HG03354 (cell line): Measurements from ENCODE around the gene CHAF1B.

Experiments
- ATAC-seq: cut with Tn5 transposase; IDR thresholded peaks from one replicate; pipeline ENCODE4 v1.9.1; 2021; ENCODE audit warnings: mild to moderate bottlenecking; ENCODE audit not compliant: unreplicated experiment, poor library complexity, severe bottlenecking

CHAF1B gene

DNA sequence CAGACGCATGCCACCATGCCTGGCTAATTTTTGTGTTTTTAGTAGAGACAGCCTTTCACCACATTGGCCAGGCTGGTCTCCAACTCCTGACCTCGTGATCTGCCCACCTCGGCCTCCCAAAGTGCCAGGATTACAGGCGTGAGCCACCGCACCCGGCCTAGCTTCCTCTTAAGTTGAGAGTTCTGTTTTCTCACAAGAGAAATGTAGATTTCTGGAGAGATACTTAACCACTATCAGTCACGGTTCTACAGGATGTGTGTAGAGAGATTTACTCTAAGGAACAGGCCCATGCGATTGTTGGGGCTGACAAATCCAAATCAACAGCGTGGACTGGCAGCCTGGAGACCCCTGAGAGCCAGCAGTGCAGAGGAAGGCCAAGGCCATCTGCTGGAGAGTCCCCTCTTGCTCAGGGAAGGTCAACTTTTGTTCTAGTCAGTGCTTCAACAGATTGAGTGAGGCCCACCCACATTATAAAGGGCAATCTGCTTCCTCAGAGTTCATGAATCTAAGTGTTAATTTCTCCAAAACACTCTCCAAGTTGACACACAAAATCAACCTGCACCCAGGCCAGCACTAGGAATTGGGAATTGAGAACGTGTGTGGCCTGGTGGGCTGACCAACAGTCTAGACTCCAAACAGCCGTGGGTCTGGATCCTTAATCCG, 38.7 kb downstream of the CHAF1B start:
- ATAC-seq = no peak

DNA sequence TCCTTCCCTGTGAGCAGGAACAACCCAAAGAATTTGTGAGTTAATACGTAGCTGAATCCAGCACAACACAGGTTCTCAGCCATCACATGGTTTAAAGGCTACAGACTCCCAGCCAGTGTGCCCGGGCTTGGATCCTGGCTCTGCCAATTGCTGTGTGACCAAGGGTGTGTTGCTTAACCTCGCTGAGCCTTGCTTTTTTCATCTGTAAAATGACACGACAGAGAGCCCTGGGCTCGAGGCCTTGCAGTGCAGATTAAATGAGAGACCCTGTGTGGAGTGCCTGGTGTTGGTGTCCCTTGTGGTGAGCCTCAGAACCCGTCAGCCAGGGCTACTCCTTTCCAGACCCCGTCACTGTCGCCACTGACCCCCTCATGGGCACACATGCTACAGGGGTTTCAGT, 39.4 kb downstream of the CHAF1B start:
- no peak for ATAC-seq

DNA sequence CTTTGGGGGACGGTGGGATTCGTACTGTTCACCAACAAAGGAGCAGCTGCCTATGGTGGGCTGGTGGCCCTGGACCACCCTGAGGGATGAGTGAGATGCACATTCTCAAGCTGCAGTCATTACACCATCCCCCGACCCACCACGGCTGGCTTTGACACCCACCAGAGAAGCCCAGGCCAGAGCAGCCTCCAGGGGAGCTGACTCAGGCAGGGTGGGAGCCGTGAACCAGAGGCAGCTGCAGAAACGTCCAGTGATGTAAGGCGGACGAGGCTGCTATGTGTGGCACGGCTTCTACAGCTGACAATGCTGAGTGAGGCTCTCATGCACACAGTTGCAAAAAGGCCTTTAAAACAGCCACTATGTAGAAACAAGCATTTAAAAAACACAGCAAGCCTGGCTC, 40.1 kb downstream of the CHAF1B start:
- ATAC-seq = no peak

DNA sequence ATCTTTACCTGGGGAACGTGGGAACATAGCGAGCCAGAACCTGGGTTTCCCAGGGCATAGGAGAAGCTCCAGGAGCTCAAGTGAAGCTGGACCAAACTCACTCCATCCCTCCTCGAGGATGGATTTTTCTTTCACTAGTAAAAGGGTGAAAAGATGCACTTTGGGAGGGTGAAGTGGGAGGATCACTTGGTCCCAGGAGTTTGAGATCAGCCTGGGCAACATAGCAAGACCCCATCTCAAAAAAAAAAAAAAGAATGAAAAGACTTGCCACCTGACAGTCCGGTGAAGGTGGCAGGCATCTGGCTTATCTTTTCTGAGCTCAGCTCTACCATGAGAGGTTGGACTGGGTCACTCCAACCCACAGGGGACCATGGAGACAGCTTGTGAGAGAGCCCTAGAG, 42.3 kb downstream of the CHAF1B start:
- ATAC-seq = no peak

DNA sequence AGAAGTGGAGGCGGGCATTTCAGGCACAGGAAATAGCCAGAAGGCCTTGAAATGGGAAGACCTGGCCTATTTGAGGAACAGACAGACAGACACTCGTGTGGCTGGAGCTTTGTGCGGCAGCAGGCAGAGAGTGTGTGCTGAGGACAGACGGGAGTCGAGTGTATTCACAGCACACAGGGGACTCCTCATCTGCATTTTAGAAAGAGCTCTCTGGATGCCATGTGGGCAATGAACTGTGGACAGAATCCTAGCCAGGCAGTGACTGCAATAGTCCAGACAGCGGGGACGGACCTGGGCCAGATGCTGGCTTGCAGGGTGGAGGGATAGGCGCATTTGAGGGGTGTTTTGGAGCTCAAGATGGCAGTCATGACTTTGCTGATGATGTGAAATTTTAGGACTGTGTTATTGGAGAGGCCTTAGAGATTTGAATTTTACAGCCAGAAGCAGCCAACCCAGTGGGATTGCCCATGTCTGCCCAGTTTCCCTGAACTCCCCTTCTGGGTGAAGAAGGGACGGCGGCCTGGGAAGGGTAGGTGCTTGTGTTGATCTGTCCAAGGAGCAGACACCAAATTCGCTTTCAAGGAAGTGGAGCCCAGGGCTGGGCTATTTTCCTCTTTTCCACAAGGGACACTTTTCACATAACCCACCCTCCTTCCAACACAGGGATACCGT, 43.7 kb downstream of the CHAF1B start:
- ATAC-seq = no peak

DNA sequence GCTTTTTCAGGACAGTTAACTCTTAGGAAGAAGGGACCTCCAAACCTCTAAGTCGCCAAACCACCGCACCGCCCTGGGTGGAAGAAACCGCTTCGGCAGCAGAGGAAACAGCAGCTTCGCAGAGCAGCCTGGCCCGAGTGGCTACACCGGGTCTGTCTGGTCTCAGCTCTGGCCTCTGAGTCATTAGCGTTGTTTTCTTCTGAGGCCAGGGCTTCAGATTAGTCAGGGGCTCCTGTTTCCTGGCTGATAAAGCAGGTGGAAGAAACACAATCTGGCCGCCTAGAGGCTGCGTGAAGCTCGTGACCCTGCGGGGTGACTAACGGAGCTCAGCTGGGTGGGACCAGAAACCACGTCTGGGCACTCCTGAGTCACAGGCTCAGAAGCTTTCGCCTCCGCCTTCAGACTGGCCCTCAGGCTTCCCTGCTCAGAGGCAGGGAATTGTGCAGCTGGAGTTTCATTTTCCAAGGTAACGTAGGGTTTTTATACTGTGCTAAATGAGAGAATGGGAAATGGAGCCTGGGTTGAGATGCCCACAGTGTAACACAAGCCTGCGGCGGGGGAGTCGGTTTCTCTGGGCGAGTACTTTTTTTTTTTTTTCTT, 44.9 kb downstream of the CHAF1B start:
- peak; percentile 93 for ATAC-seq

DNA sequence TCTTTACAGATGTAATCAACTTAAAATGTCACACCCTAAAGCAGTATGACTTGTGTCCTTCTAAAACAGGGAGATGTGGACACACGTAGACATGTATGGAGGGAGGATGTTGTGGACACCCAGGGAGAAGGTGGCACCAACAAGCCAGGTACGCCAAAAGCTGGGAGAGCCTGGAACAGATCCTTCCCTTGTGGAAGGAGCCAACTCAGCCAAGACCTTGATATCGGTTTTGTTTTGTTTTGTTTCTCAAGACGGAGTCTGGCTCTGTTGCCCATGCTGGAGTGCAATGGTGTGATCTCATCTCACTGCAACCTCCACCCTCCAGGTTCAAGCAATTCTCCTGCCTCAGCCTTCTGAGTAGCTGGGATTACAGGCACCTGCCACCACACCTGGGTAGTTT, 45.6 kb downstream of the CHAF1B start:
- ATAC-seq = no peak

DNA sequence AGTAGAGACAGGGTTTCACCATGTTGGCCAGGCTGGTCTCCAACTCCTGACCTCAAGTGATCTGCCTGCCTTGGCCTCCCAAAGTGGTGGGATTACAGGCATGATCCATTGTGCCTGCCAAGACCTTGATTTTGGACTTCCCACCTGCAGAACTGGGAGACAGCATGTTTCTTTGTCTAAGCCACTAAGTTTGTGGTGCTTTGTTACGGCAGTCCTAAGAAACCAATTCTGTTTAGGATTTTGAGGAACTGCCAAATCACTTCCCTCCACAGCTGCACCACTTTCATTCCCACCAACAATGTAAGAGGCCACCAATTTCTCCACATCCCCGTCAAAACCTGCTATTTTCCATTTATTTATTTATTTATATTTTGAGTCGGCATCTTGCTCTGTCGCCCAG, 46.1 kb downstream of the CHAF1B start:
- no peak for ATAC-seq

DNA sequence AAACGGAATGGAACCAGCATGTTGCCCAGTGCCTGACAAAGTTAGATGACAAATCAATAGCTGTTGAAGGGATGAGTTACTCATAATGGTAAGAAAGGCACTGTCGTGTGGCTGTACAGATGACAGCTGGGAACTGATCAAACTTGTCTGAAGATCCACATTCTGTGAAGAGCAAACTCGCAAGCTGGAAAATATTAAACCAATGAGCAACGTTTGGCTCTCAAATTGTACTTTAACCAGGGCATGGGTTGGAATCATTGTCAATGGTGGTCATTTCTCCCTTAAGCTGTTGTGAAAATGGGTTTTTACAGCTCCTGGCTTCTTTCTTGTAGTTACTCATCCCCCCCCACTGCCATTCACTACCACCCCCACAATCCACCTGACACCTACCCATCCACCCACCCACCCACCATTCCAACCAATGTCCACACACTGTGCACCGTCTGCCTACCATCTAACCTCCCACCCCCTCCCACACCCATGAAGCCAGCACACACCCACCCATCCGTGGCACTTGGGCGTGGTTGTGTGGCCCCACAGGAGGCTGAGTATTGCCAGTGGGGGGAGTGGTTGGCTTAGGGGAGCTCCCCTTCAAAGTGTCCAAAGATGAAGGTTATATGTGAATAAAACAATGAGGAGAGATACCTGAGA, 48.0 kb downstream of the CHAF1B start:
- ATAC-seq = no peak

DNA sequence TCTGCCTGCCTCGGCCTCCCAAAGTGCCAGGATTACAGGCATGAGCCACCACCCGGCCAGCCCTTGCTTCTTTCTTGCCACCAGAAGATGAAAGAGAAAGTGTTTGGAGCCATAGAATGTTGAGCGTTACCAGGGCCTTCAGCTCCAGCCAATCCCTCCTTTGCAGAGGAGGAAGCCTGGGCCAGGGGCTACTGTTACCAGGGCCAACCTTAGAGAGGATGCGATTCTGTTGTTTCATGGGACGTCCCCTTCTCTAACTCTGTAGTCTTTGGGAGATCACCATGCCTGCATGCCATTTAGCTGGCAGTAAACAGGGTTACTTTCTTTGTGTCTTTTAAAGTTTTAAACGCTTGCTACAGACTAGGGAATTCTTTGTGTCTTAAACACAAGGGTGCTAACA, 49.0 kb downstream of the CHAF1B start:
- no peak for ATAC-seq

DNA sequence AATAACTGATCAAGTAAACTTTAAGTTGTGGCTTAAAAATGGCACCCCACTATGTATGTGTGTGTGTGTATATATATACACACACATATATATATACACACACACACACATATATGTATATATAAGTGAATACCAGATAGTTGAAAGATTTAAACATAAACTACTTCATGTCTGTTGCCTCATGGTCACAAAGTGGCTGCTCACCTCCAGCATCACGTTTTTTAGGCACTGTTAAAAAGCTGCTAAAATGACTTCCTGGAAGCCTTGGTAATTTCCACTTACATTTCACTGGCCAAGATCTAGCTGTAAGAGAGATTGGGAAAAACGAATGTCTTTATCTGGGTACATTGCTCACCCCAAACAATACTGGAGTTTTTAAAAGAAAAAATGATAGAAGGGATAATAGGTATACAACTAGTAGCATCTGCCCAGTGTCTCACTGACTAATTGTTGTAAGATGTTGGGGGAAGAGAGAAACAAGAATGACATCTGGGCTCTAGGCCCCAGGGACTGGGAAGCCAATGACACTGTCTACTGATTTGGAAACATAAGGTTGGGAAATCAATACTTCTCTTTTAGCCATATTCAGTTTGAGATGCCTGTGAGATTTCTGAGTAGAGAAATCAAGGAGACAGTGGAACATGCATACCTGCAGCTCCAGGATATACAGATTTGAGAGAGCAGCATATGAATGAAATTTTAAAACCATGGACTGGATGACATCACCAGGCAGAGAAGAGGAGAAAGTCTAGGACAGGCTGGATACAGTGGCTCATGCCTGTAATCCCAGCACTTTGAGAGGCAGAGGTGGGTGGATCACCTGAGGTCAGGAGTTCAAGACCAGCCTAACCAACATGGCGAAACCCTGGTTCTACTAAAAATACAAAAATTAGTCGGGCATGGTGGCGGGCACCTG, 51.9 kb downstream of the CHAF1B start:
- no peak for ATAC-seq

DNA sequence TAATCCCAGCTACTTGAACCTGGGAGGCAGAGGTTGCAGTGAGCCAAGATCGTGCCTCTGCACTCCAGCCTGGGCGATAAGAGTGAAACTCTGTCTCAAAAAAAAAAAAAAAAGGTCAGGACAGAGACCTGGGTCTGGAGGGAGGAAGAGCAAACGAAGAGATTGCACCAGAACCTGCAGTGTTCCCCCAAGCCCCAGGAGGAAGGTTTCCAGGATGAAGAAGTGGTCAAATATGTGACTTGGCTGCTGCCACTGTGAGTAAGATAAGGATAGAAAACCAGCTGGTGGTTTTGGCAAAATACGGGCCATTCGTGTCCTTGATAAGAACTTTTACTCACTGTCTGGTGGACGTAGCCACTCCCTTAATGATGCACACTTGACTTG, 52.5 kb downstream of the CHAF1B start:
- ATAC-seq = no peak

DNA sequence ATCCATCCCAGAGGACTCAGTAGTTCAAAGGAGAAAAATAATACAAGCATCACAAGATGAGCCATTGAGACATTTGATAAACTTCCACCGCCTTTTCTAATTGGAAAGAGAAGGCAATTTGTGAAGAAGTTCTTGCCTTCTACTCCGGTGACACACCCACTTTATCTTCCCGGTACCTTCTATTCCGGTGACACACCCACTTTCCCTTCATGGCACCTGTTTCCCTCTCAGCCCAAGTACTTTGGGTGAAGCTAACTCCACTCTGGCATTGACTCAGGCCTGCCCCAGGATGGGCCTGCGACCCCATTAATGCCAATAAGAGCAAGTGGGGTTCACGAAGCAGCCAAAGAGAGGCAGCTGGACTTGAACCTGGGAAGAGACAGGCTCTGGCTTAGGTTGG, 56.5 kb downstream of the CHAF1B start:
- no peak for ATAC-seq

DNA sequence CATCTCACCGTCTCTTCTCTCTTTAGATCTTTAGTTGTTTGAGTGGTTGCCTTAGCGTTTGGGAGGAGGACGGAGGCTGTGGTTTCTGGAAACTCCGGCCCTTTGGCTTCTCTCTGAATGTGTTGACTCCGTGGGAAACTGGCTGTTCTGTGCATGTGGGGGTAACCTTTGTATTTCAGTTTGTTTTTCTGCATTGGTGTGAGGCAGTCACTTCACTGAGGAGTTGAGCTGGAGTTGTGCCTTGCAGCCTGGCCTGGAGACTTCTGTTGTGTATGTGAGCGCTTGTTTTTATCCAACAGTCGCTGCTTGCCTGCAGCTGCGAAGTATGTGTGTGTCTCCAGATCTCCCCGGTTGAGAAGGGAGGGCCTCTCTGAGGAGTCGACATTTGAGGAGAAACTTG, 61.1 kb downstream of the CHAF1B start:
- ATAC-seq = no peak

DNA sequence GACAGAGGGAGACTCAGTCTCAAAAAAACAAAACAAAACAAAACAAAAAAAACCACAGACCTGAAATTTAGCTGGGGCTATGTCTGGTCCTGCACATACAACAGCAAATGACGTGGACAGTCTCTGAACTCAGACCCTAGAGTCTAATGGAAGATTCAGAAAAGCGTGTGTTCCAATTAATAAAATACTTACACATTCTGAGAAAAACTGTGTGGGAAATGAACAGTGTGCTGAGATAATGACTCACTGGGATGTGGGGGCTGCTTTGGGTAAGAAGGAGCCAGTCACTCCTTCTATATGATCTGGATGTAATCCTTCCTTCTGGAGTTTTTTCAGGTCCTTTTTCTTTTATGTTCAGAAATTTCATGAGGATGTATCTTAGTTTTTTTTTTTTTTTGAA, 65.3 kb downstream of the CHAF1B start:
- no peak for ATAC-seq

DNA sequence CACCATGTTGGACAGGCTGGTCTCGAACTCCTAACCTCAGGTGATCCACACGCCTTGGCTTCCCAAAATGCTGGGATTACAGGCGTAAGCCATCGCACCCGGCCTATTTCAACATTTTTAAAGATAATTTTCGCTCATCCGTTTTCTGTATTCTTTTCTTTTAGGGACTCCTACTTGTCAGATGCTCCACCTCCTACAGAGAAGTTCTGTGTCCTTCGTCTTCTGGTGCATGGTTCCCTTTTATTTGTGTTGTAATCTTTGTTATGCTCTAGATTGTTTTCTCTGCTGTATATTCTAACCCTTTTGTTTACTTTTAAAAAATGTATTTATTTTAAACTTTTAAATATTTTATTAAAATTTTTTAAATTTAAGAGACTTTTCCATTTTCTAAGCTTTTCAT, 66.3 kb downstream of the CHAF1B start:
- ATAC-seq = no peak

DNA sequence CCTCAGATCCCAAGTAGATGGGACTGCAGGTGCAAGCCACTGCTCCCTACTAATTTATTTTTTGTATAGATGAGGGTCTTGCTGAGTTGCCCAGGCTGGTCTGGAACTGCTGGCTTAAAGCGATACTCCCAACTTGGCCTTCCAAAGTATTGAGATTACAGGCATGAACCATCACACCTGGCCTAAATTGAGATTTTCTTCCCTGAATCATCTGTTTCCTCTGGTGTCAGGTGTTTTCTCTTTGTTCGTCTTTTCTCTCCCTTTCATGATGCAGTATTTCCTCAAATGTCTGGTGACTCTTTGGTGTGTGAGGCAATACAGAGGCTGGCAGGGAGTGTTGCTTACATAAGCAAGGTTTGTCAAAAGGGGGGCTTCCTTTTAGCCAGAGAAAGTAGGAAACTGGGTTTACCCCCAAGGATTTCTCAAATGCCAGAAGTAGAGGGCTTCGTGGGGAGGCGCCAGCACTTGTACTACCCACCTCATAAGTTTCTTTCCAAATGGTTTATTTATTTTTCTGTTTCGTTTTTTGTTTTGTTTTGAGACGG, 67.2 kb downstream of the CHAF1B start:
- no peak for ATAC-seq

DNA sequence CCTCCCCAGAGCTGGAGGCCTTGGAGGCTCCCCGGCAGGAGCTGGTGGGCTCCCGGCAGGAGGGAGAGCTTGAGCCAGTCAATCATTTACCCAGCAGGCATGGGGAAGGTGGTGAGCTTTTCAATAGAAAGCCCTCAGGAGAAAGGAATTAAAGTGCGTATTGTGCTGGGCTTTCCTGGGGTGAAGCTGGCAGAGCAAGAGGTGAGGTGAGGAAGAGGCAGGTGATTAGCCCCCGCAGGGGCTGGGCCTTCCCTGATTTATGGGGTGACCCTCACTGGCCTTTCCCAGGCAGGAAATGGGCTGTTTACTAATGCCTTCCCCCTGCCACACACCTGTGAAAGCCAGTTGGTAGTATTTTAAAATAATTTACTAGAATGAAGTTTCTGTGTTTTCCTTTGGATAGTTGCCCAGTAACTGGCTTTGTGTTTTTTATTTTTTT, 68.9 kb downstream of the CHAF1B start:
- ATAC-seq = no peak

DNA sequence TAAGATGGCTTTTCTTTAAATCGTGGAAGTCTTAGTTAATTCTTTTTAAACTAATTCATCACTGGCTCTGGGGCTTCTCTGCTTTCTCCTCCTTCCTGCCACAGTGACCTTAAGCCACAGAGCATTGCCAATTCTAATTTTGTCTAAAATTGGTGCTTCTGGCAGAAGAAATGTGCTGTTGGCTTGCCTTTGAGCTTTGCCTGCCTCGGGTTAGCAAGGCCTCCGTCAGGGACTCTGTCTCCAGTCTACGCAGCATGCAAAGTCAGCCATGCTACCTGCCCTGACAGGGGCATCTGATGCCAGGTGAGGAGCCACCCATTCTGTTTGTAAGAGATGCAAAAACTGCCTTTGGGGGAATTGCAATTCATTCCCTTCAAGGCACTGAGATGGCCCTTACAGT, 69.5 kb downstream of the CHAF1B start:
- no peak for ATAC-seq
